Breast epithelium (tissue), 3 donors: ENCODE data around the gene BCL6.

Experiments used
- CTCF ChIP-seq, 3 donors: fragments of 450-650 bp; IDR thresholded peaks; one replicate each; pipeline ENCODE4 v1.5.1; 2016 to 2017; ENCODE audit warnings: antibody characterized with exemption in 3 of 3, mild to moderate bottlenecking in 3 of 3, moderate library complexity in 3 of 3
- POLR2A ChIP-seq: fragments of 450-650 bp; IDR thresholded peaks from one replicate; pipeline ENCODE4 v1.6.1; 2016; ENCODE audit warnings: antibody characterized with exemption, mild to moderate bottlenecking, moderate library complexity
- POLR2AphosphoS5 ChIP-seq, 3 donors: sonication (generic); formaldehyde crosslinking; IDR thresholded peaks; one replicate each; pipeline ENCODE4 v1.6.1; 2017; ENCODE audit warnings: antibody characterized with exemption in 3 of 3

- TF ChIP-seq CTCF (IDR thresholded peaks at IDR 0.05) (no peak), POLR2A (no peak), POLR2AphosphoS5 (IDR thresholded peaks at IDR 0.05) (no peak)
Observed at GRCh38 chr3:187767266-187768012, 22.2 kb upstream of the BCL6 start.
